ENCODE data around the gene TRIM14.

Gene TRIM14

GRCh38 chr9:98118640-98119601 is at the start of gene TRIM14:
TRIM14 (minus strand) TSS chr9:98119222; CDS start chr9:98119188, 34 bp downstream.
- ATAC-seq: peak; percentile 58 to 63

- no peak for ATAC-seq
These were observed 49.2 kb upstream of the TRIM14 start for GRCh38 chr9:98168153-98168780.

- no peak for ATAC-seq
These were observed 45.9 kb upstream of the TRIM14 start for GRCh38 chr9:98164912-98165311.

GRCh38 chr9:98162613-98163012 is 43.6 kb upstream of the TRIM14 start:
- no peak for ATAC-seq

GRCh38 chr9:98161851-98162250 is 42.8 kb upstream of the TRIM14 start:
- no peak for ATAC-seq

GRCh38 chr9:98159790-98160189 is 40.8 kb upstream of the TRIM14 start:
- ATAC-seq: no peak

GRCh38 chr9:98159301-98159700 is 40.3 kb upstream of the TRIM14 start:
- ATAC-seq: no peak

GRCh38 chr9:98158071-98158831 is 39.2 kb upstream of the TRIM14 start:
- ATAC-seq: peak in 1 of 2 donors; percentile 67

- ATAC-seq: no peak
These were observed 38.4 kb upstream of the TRIM14 start for GRCh38 chr9:98157372-98157771.

- no peak for ATAC-seq
These were observed 35.7 kb upstream of the TRIM14 start for GRCh38 chr9:98154678-98155077.

- no peak for ATAC-seq
These were observed 33.5 kb upstream of the TRIM14 start for GRCh38 chr9:98152526-98152925.

- ATAC-seq: no peak
These were observed 31.7 kb upstream of the TRIM14 start for GRCh38 chr9:98150721-98151120.

GRCh38 chr9:98150164-98150563 is 31.1 kb upstream of the TRIM14 start:
- ATAC-seq: no peak

GRCh38 chr9:98149422-98149821 is 30.4 kb upstream of the TRIM14 start:
- ATAC-seq: no peak

GRCh38 chr9:98148486-98148885 is 29.5 kb upstream of the TRIM14 start:
- ATAC-seq: no peak

GRCh38 chr9:98147582-98147981 is 28.6 kb upstream of the TRIM14 start:
- ATAC-seq: peak in 1 of 2 donors; percentile 38

GRCh38 chr9:98146101-98146991 is 27.3 kb upstream of the TRIM14 start:
- no peak for ATAC-seq

- no peak for ATAC-seq
These were observed 25.6 kb upstream of the TRIM14 start for GRCh38 chr9:98144631-98145030.

- no peak for ATAC-seq
These were observed 25.1 kb upstream of the TRIM14 start for GRCh38 chr9:98144076-98144475.

GRCh38 chr9:98142925-98143481 is 24.0 kb upstream of the TRIM14 start:
- ATAC-seq: no peak

GRCh38 chr9:98142182-98142907 is 23.3 kb upstream of the TRIM14 start:
- ATAC-seq: no peak
